ENCODE measurements around the gene EEF2K.

EEF2K gene

GRCh38 chr16:22216191-22216831 lies 10.2 kb downstream of the EEF2K start:
- no peak for TF ChIP-seq POLR2AphosphoS5 (IDR thresholded peaks at IDR 0.05; ENCODE audit: low read depth, low read length)

GRCh38 chr16:22217890-22218730 lies 12.0 kb downstream of the EEF2K start:
- TF ChIP-seq, protein P1, sequence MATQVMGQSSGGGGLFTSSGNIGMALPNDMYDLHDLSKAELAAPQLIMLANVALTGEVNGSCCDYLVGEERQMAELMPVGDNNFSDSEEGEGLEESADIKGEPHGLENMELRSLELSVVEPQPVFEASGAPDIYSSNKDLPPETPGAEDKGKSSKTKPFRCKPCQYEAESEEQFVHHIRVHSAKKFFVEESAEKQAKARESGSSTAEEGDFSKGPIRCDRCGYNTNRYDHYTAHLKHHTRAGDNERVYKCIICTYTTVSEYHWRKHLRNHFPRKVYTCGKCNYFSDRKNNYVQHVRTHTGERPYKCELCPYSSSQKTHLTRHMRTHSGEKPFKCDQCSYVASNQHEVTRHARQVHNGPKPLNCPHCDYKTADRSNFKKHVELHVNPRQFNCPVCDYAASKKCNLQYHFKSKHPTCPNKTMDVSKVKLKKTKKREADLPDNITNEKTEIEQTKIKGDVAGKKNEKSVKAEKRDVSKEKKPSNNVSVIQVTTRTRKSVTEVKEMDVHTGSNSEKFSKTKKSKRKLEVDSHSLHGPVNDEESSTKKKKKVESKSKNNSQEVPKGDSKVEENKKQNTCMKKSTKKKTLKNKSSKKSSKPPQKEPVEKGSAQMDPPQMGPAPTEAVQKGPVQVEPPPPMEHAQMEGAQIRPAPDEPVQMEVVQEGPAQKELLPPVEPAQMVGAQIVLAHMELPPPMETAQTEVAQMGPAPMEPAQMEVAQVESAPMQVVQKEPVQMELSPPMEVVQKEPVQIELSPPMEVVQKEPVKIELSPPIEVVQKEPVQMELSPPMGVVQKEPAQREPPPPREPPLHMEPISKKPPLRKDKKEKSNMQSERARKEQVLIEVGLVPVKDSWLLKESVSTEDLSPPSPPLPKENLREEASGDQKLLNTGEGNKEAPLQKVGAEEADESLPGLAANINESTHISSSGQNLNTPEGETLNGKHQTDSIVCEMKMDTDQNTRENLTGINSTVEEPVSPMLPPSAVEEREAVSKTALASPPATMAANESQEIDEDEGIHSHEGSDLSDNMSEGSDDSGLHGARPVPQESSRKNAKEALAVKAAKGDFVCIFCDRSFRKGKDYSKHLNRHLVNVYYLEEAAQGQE (IDR thresholded peaks at IDR 0.05; ENCODE audit: insufficient read depth in 1 of 2, low read depth in 2 of 2, low read length in 2 of 2) = no peak
- TF ChIP-seq SIN3A (IDR thresholded peaks at IDR 0.05; ENCODE audit: borderline replicate concordance, insufficient read depth, low read length) = no peak
- TF ChIP-seq FOXP2 (optimal IDR thresholded peaks at IDR 0.05; ENCODE audit: borderline replicate concordance, extremely low read depth, extremely low read length, insufficient read depth) = no peak
- TF ChIP-seq TAF1 (IDR thresholded peaks at IDR 0.05; ENCODE audit: borderline replicate concordance, insufficient read depth, low read length) = no peak
- no peak for TF ChIP-seq POLR2AphosphoS5 (IDR thresholded peaks at IDR 0.05; ENCODE audit: low read depth, low read length)

GRCh38 chr16:22219389-22220068 lies 13.5 kb downstream of the EEF2K start:
- TF ChIP-seq POLR2AphosphoS5 (IDR thresholded peaks at IDR 0.05; ENCODE audit: low read depth, low read length) = no peak
- TF ChIP-seq FOXP2 (optimal IDR thresholded peaks at IDR 0.05; ENCODE audit: borderline replicate concordance, extremely low read depth, extremely low read length, insufficient read depth) = no peak
- TF ChIP-seq TAF1 (IDR thresholded peaks at IDR 0.05; ENCODE audit: borderline replicate concordance, insufficient read depth, low read length) = no peak

- TF ChIP-seq POLR2AphosphoS5 (IDR thresholded peaks at IDR 0.05; ENCODE audit: low read depth, low read length) = no peak
- TF ChIP-seq, protein P1 (IDR thresholded peaks at IDR 0.05; ENCODE audit: insufficient read depth in 1 of 2, low read depth in 2 of 2, low read length in 2 of 2) = no peak
- TF ChIP-seq TAF1 (IDR thresholded peaks at IDR 0.05; ENCODE audit: borderline replicate concordance, insufficient read depth, low read length) = no peak
- TF ChIP-seq SIN3A (IDR thresholded peaks at IDR 0.05; ENCODE audit: borderline replicate concordance, insufficient read depth, low read length) = no peak
- TF ChIP-seq FOXP2 (optimal IDR thresholded peaks at IDR 0.05; ENCODE audit: borderline replicate concordance, extremely low read depth, extremely low read length, insufficient read depth) = no peak
Observed at GRCh38 chr16:22220069-22220440, 14.0 kb downstream of the EEF2K start.

DNA sequence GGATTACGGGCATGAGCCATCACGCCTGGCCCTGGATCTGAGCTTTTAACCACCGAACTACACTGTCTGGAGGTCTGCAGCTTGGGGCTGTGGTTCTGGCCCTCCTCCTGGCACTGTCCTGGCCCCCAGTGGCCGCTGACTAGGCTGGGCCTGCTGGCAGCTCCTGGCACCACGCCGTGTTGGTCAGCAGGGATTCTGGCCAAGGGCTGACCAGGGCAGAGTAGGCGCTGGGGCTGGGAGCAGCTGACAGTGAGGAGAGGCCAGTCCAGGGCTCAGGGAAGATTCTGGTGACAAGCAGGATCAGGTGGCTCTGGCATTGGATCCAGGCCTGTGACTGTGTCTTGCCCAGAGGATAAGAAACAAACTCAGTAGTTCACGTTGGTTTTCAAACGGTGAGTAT lies 14.6 kb downstream of the EEF2K start:
- TF ChIP-seq FOXP2 (optimal IDR thresholded peaks at IDR 0.05; ENCODE audit: borderline replicate concordance, extremely low read depth, extremely low read length, insufficient read depth) = no peak
- no peak for TF ChIP-seq SIN3A (IDR thresholded peaks at IDR 0.05; ENCODE audit: borderline replicate concordance, insufficient read depth, low read length)
- TF ChIP-seq, protein P1 (IDR thresholded peaks at IDR 0.05; ENCODE audit: insufficient read depth in 1 of 2, low read depth in 2 of 2, low read length in 2 of 2) = no peak
- no peak for TF ChIP-seq POLR2AphosphoS5 (IDR thresholded peaks at IDR 0.05; ENCODE audit: low read depth, low read length)
- TF ChIP-seq TAF1 (IDR thresholded peaks at IDR 0.05; ENCODE audit: borderline replicate concordance, insufficient read depth, low read length) = no peak
